Uterus (tissue), 4 donors: ENCODE results near the gene LIPH. TPM values are rescaled to one million over a fixed set of nuclear protein-coding genes. Genes with fewer than 3 reads are reported as not detected.
A peak's percentile ranks its signal among the peaks of the same experiment; 100 is the strongest.

ENCODE experiments used
- DNase-seq, 2 donors: peaks; one replicate each; pipeline ENCODE4 v3.0.0-alpha.2; 2019 to 2020
- H3K27ac ChIP-seq, 2 donors: fragments of 200-600 bp; sonication (generic); 1 replicate in 1 of 2; 2 replicates in 1 of 2; pipeline ENCODE4 v1.5.1; 2016 to 2018
- H3K27me3 ChIP-seq, 2 donors: fragments of 200-600 bp; sonication (generic); one replicate each; pipeline ENCODE4 v1.5.1; 2018 to 2019; ENCODE audit warnings: control low read depth in 1 of 2
- H3K36me3 ChIP-seq, 2 donors: fragments of 200-600 bp; sonication (generic); one replicate each; pipeline ENCODE4 v1.5.1; 2019; ENCODE audit warnings: control low read depth in 1 of 2
- H3K4me1 ChIP-seq, 2 donors: fragments of 200-600 bp; sonication (generic); one replicate each; pipeline ENCODE4 v1.5.1; 2018 to 2019; ENCODE audit warnings: control low read depth in 1 of 2
- H3K4me3 ChIP-seq, 2 donors: fragments of 200-600 bp; sonication (generic); 1 replicate in 1 of 2; 2 replicates in 1 of 2; pipeline ENCODE4 v1.5.1; 2018 to 2019; ENCODE audit warnings: mild to moderate bottlenecking in 1 of 2
- H3K9me3 ChIP-seq, 2 donors: fragments of 200-600 bp; sonication (generic); one replicate each; pipeline ENCODE4 v1.5.1; 2019; ENCODE audit warnings: control low read depth in 1 of 2
- CTCF ChIP-seq, 4 experiments: fragments of 200-600 bp in 2 of 4; fragments of 450-650 bp in 2 of 4; sonication (generic) in 2 of 4; IDR thresholded peaks; one replicate each; pipeline ENCODE4 v1.5.1; 2016 to 2019; ENCODE audit warnings: antibody characterized with exemption in 4 of 4, mild to moderate bottlenecking in 2 of 4, moderate library complexity in 1 of 4
- POLR2A ChIP-seq, 2 donors: fragments of 450-650 bp; IDR thresholded peaks; one replicate each; pipeline ENCODE4 v1.6.1; 2016; ENCODE audit warnings: antibody characterized with exemption in 2 of 2, mild to moderate bottlenecking in 1 of 2, moderate library complexity in 1 of 2
- intact Hi-C: fragments of 100-400 bp; cut with DNase I; formaldehyde crosslinking; loops from one replicate; pipeline ENCODE4 v1.15.1; 2023; ENCODE audit warnings: low total_unique reads
- total RNA-seq, 4 donors: library from RNA; depleted of rRNA in 3 of 4; stranded (reverse); fragments of >200 nt in 3 of 4; gene quantifications; one replicate each; pipeline versions ENCODE4 v1.1.0 to v1.2.4, GENCODE V29; 2014 to 2023
- donor health status: DM: yes; HTN: yes; CAD: no.

The LIPH gene
- total RNA-seq, 4 donors from 2014 or later: 0.07 TPM; not detected in 3

GRCh38 chr3:185504636-185505035 is 47.8 kb downstream of the LIPH start:
- Histone ChIP-seq H3K9me3 (no peaks in the 10 kb centered on the region), H3K27me3 (no peaks in the 10 kb centered on the region), H3K27ac (no peak overlapping the region), H3K4me3 (no peak overlapping the region), H3K4me1 (no peaks in the 10 kb centered on the region), H3K36me3 (no peaks in the 10 kb centered on the region)
- intact Hi-C loops: no loop called here
- no peak for TF ChIP-seq POLR2A (IDR thresholded peaks at IDR 0.05)
- no peak for TF ChIP-seq CTCF (IDR thresholded peaks at IDR 0.05)
- DNase-seq: no peak

GRCh38 chr3:185503521-185503920 is 48.9 kb downstream of the LIPH start:
- H3K27ac ChIP-seq: no peak overlapping the region
- TF ChIP-seq CTCF (IDR thresholded peaks at IDR 0.05): no peak
- TF ChIP-seq POLR2A (IDR thresholded peaks at IDR 0.05): no peak
- DNase-seq: no peak
- no peak overlapping the region for H3K4me3 ChIP-seq
- no peaks in the 10 kb centered on the region for H3K9me3 ChIP-seq
- H3K27me3 ChIP-seq: no peaks in the 10 kb centered on the region
- no peaks in the 10 kb centered on the region for H3K4me1 ChIP-seq
- intact Hi-C loops: no loop called here
- H3K36me3 ChIP-seq: no peaks in the 10 kb centered on the region

- no peak for DNase-seq
- Histone ChIP-seq H3K9me3 (no peaks in the 10 kb centered on the region), H3K4me3 (no peak overlapping the region), H3K27me3 (no peaks in the 10 kb centered on the region), H3K36me3 (no peaks in the 10 kb centered on the region), H3K4me1 (no peaks in the 10 kb centered on the region), H3K27ac (no peak overlapping the region)
- intact Hi-C loops: no loop called here
- TF ChIP-seq POLR2A (IDR thresholded peaks at IDR 0.05) (no peak), CTCF (IDR thresholded peaks at IDR 0.05) (no peak)
Measured at GRCh38 chr3:185502987-185503386, 49.4 kb downstream of the LIPH start.

GRCh38 chr3:185498503-185499396 is 53.6 kb downstream of the LIPH start, which contains the start of gene TMEM41A:
TMEM41A (minus strand) TSS chr3:185499035; CDS start chr3:185498961, 74 bp downstream.
- Histone ChIP-seq H3K27me3 (no peaks in the 10 kb centered on the region), H3K9me3 (no peaks in the 10 kb centered on the region), H3K36me3 (no peaks in the 10 kb centered on the region), H3K4me3 (peak within 1 kb of the TSS; percentile 77 to 83), H3K4me1 (peaks cover 0 to 13% of the 10 kb centered on the region in 2 donors), H3K27ac (peak within 1 kb of the TSS; percentile 77 to 81)
- peak; percentile 92 to 93 for DNase-seq
- intact Hi-C loops: no loop called here
- peak; percentile 72 to 84 for TF ChIP-seq POLR2A (IDR thresholded peaks at IDR 0.05)
- peak in 1 of 4 experiments; percentile 9 for TF ChIP-seq CTCF (IDR thresholded peaks at IDR 0.05)

GRCh38 chr3:185490241-185490640 is 62.1 kb downstream of the LIPH start:
- no peak overlapping the region for H3K4me3 ChIP-seq
- no peaks in the 10 kb centered on the region for H3K9me3 ChIP-seq
- no peak overlapping the region for H3K27ac ChIP-seq
- TF ChIP-seq CTCF (IDR thresholded peaks at IDR 0.05): no peak
- no peak for TF ChIP-seq POLR2A (IDR thresholded peaks at IDR 0.05)
- no peaks in the 10 kb centered on the region for H3K4me1 ChIP-seq
- intact Hi-C loops: no loop called here
- no peaks in the 10 kb centered on the region for H3K27me3 ChIP-seq
- H3K36me3 ChIP-seq: no peaks in the 10 kb centered on the region
- DNase-seq: no peak
